NCI-H82 (cell line): ENCODE measurements around the gene NDUFA1.
"Not testable (repeated sequence)": the region's sequence is repeated elsewhere in the genome, so short reads cannot be mapped to it uniquely, and the experiment has no call there.

Experiments used
- DNase-seq: peaks from one replicate; lab custom pipeline; 2025; lab: John Stamatoyannopoulos, UW

NDUFA1 gene

DNA sequence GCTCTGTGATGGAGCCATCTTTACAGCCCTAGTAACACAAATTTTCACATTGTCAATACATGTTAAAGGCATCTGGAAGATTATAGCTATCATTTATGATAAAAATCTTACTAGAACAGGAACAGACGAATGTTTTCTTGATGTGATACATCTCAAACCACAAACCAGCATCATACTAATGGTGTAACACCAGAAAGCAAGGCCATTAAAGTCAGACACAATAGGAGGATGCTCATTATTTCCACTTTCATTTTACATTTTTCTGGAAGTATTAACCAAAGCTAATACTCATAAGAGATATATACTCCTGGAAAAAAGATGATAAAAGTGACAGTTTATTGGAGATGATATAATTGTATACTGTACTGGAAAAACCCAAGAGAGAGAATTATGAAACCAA is 29.3 kb downstream of the NDUFA1 start:
- no peak for DNase-seq

DNA sequence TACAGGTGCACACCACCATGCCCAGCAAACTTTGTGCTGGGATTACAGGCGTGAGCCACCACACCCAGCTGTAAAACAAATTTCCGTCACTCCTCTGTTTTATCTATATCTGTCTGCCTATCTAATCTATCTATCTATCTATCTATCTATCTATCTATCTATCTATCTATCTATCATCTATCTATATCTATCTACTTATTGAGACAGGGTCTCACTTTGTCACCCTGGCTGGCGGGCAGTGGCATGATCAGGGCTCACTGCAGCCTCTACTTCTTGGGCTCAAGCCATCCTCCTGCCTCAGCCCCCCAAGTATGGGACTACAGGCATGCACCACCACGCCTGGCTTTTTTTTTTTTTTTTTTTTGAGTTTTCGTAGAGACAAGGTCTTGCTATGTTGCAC is 44.7 kb downstream of the NDUFA1 start:
- DNase-seq: no peak

DNA sequence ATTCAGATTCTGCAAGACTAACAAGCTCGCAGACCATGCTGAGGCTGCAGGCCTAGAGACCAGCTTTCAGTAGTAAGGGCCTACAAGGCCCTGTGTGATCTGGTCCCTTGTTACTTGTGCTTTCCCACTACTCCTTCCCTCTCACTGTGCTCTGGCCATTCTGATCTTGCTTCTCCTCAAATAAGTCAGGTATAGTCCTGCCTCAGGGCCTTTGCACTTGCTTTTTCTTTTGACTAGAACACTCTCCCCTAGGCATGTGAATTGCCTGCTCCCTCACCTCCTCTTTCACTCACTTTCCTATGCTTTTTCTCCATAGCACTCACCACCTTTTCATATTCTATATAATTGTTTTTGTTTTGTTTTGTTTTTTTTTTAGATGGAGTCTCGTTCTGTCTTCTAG is 46.2 kb downstream of the NDUFA1 start:
- no peak for DNase-seq

DNA sequence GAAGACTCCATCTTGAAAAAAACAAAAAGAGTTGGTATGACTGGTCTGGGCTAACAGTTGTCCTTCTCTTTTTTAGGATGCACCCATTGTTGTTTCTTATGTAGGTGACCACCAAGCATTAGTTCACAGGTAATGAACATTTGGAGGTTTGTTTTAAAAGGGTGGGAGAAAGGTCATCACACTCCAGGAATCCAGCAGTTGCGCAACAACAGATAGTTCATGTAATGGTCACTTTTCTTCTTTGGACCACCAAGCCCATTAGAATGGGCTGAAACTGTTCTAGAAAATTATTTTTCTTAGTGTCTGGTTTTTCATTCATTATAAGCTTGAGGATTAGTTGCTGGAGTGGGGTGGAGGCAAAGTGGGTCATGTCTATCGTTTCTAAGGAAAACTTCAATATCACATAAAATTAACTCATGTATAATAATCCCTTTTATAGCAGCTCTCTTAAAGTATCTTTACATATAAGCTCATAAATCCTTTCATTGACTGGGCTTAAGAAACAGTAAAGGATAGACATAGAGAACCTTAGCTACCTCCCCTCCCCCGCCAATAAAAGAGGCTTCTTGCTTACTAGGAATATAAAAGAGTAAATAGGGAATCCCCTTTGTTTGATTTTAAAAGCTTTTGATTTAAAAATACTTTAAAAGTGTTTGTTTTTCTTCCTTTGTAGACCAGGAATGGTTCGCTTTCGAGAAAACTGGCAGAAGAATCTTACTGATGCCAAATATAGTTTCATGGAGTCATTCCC is 48.4 kb downstream of the NDUFA1 start:
- DNase-seq: no peak

DNA sequence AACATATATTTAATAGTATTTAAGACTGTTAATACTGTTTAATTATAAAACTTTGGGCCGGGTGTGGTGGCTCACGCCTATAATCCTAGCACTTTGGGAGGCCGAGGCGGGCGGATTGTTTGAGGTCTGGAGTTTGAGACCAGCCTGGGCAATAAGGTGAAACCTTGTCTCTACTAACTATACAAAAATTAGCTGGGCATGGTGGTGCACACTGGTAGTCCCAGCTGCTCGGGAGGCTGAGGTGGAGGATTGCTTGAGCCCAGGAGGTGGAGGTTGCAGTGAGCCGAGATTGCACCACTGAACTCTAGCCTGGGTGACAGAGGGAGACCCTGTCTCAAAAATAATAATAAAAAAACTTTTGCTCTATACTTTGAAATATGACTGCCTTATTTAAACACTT is 50.8 kb downstream of the NDUFA1 start:
- not testable (repeated sequence) for DNase-seq
